AG04450 (cell line): Measurements from ENCODE around the gene SIGLEC11. TPM values are rescaled to one million over a fixed set of nuclear protein-coding genes. Genes with fewer than 3 reads are reported as not detected.
"Not testable (repeated sequence)": the region's sequence is repeated elsewhere in the genome, so short reads cannot be mapped to it uniquely, and the experiment has no call there.

Experiments
- CTCF ChIA-PET: fragments of 300-600, 350-600 bp; formaldehyde crosslinking; extraction: SDS; loops from one replicate; lab custom pipeline; 2022; ENCODE audit warnings: antibody characterized with exemption, inconsistent platforms; lab: Charles Lee
- POLR2A ChIA-PET: fragments of 350-600 bp; formaldehyde crosslinking; extraction: SDS; loops from one replicate; lab custom pipeline; 2021; ENCODE audit warnings: antibody characterized with exemption, inconsistent platforms; lab: Yijun Ruan, JAX
- DNase-seq: peaks from one replicate; pipeline ENCODE4 v3.0.0-alpha.2; 2011; ENCODE audit warnings: low read depth, low spot score
- H3K27ac ChIP-seq: one replicate; pipeline ENCODE4 v1.5.1; 2012; ENCODE audit warnings: low read depth, low read length, control low read depth
- H3K27me3 ChIP-seq: one replicate; pipeline ENCODE4 v1.6.0; 2012; ENCODE audit warnings: low read length; ENCODE audit not compliant: control insufficient read depth, insufficient read depth
- H3K4me3 ChIP-seq: 2 replicates; pipeline ENCODE4 v1.5.1; 2011; ENCODE audit warnings: mild to moderate bottlenecking, low read depth, low read length, control low read depth
- H3K9me3 ChIP-seq: 2 replicates; pipeline ENCODE4 v1.5.1; 2012; ENCODE audit warnings: low read length; ENCODE audit not compliant: control insufficient read depth, insufficient read depth
- CTCF ChIP-seq: IDR thresholded peaks from 2 replicates; pipeline ENCODE4 v1.5.1; 2011; ENCODE audit warnings: low read depth, low read length, control low read depth, inconsistent platforms
- polyA plus RNA-seq: library from polyadenylated mRNA; depleted of rRNA; stranded (reverse); fragments of >200 nt; gene quantifications from 2 replicates; pipeline ENCODE4 v1.2.3, GENCODE V29; 2011

The SIGLEC11 gene
- polyA plus RNA-seq, 1 experiment: not detected

DNA sequence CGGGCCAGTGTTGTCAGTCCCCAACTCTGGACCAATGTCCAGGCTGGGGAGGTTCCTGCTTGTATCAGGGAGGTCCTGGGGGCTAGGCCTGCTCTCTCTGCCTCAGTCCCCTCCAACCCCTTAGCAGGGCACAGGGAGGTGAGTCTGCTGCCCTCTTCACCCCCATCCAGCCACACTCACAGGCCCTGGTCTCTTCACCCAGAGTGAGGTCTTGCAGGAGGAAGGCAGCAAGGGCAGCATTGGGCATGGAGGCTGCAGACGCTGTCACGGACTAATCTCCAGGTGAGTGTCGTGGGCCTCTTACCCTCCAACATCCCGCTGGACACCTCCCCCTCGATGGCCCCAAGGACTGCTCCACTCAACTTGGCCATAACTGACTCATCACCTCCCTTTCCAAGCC lies 11.9 kb upstream of the SIGLEC11 start:
- Histone ChIP-seq H3K27me3 (peaks cover 7% of the 10 kb centered on the region), H3K27ac (no peak overlapping the region), H3K9me3 (no peaks in the 10 kb centered on the region), H3K4me3 (no peak overlapping the region)
- CTCF ChIA-PET: no interaction called here
- TF ChIP-seq CTCF: no peak
- POLR2A ChIA-PET: no interaction called here
- no peak for DNase-seq

GRCh38 chr19:49971991-49972411 lies 11.0 kb upstream of the SIGLEC11 start:
- no peak for TF ChIP-seq CTCF
- H3K4me3 ChIP-seq: no peak overlapping the region
- H3K9me3 ChIP-seq: no peaks in the 10 kb centered on the region
- peaks cover 7% of the 10 kb centered on the region for H3K27me3 ChIP-seq
- DNase-seq: no peak
- POLR2A ChIA-PET: no interaction called here
- CTCF ChIA-PET: no interaction called here
- H3K27ac ChIP-seq: no peak overlapping the region

GRCh38 chr19:49969355-49969754 lies 8.4 kb upstream of the SIGLEC11 start:
- H3K4me3 ChIP-seq, H3K27me3 ChIP-seq, H3K9me3 ChIP-seq, CTCF ChIA-PET, DNase-seq, H3K27ac ChIP-seq, POLR2A ChIA-PET: not testable (repeated sequence)

DNA sequence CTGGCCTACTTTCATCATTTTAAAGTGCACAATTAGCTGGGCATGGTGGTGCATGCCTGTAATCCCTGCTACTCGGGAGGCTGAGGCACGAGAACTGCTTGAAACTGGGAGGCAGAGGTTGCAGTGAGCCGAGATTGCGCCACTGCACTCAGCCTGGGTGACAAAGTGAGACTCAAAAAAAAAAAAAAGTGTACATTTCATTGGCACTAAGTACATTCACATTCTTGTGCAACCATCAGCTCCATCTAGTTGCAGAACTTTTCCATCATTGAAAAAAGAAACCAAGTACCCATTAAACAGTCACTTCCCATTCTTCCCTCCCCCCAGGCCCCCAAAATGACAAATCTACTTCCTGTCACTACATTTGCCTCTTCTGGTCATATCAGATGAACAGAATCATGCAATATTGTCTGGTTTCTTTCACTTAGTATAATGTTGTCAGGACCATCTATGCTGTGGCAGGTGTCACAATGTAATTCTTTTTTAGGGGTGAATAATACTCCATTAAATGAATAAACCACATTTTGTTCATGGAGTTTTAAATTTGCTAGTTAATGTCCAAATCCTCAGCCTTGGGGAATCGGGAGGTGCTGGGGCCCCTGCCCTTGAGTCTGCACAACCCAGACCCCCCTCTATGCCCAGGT lies 7.4 kb upstream of the SIGLEC11 start:
- H3K27ac ChIP-seq: no peak overlapping the region
- no peak overlapping the region for H3K4me3 ChIP-seq
- TF ChIP-seq CTCF: no peak
- ChIA-PET CTCF (no interaction called here), POLR2A (no interaction called here)
- no peak for DNase-seq
- peaks cover 7% of the 10 kb centered on the region for H3K27me3 ChIP-seq
- H3K9me3 ChIP-seq: no peaks in the 10 kb centered on the region

- H3K27ac ChIP-seq, DNase-seq, H3K9me3 ChIP-seq, POLR2A ChIA-PET, H3K4me3 ChIP-seq, CTCF ChIA-PET: not testable (repeated sequence)
- peaks cover 11% of the 10 kb centered on the region for H3K27me3 ChIP-seq
These were observed 1.1 kb downstream of the SIGLEC11 start for GRCh38 chr19:49959892-49960291.

GRCh38 chr19:49958596-49958995 lies 2.4 kb downstream of the SIGLEC11 start:
- H3K4me3 ChIP-seq, CTCF ChIA-PET, H3K9me3 ChIP-seq, DNase-seq, H3K27ac ChIP-seq, POLR2A ChIA-PET: not testable (repeated sequence)
- H3K27me3 ChIP-seq: peaks cover 20% of the 10 kb centered on the region

- H3K27ac ChIP-seq, DNase-seq, H3K4me3 ChIP-seq, POLR2A ChIA-PET, H3K9me3 ChIP-seq: not testable (repeated sequence)
- H3K27me3 ChIP-seq: peaks cover 23% of the 10 kb centered on the region
- CTCF ChIA-PET: interaction anchor here (1.7 kb wide), 1 partner anchor 20 kb away, joined by 12 read pairs; no protein-coding TSS in a partner anchor
These were observed 2.8 kb downstream of the SIGLEC11 start for GRCh38 chr19:49958144-49958543.
